Fibroblast of mammary gland (primary cell): Measurements from ENCODE around the gene MIDN.

ENCODE experiments used
- DNase-seq: peaks from one replicate; pipeline ENCODE4 v3.0.0-alpha.2; 2010; ENCODE audit warnings: low read depth
- H3K4me3 ChIP-seq: 2 replicates; pipeline ENCODE4 v1.5.1; 2011; ENCODE audit warnings: low read depth, mild to moderate bottlenecking, low read length, moderate library complexity; ENCODE audit not compliant: control insufficient read depth
- TF ChIP-seq, protein P1 (sequence below): conservative IDR thresholded peaks from 2 replicates; pipeline ENCODE4 v1.5.1; 2011; ENCODE audit warnings: low read depth, low read length, inconsistent platforms; ENCODE audit not compliant: control insufficient read depth, insufficient read depth

Gene MIDN

DNA sequence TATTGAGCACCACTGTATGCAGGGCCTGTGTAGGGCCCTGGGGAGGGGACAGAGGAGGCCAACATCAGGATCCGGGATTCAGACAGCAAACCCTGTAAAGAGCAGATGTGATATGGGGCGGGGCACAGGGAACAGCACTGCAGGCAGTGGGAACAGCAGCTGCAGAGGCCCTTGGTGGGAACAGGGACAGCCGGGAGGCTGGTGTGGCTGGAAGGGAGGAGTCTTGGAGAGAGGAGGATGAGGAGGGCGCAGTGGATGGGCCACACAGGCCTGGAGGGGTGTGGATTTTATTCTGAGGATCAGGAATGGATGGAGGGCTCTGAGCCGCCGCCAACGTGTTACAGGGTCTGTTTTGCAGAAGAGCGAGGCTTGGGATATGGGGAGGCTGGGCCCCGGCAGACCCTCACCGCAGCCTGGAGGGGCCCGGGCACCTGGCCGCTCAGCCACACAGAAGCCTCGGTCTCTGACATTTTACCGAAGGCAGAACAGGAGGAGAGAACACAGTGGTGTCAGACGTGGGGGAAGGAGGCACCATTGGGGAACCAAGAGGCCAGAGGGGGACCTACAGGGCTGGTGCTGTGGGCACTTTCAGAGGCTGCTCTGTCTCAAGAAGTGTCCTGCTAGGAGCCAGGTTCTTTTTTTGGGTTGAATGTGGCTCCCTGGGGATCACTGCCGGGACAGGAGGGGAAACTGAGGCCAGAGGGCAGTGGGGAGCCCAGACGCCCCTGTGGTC is 44.2 kb downstream of the MIDN start:
- no peak for DNase-seq
- no peak overlapping the region for H3K4me3 ChIP-seq
- TF ChIP-seq, protein P1, sequence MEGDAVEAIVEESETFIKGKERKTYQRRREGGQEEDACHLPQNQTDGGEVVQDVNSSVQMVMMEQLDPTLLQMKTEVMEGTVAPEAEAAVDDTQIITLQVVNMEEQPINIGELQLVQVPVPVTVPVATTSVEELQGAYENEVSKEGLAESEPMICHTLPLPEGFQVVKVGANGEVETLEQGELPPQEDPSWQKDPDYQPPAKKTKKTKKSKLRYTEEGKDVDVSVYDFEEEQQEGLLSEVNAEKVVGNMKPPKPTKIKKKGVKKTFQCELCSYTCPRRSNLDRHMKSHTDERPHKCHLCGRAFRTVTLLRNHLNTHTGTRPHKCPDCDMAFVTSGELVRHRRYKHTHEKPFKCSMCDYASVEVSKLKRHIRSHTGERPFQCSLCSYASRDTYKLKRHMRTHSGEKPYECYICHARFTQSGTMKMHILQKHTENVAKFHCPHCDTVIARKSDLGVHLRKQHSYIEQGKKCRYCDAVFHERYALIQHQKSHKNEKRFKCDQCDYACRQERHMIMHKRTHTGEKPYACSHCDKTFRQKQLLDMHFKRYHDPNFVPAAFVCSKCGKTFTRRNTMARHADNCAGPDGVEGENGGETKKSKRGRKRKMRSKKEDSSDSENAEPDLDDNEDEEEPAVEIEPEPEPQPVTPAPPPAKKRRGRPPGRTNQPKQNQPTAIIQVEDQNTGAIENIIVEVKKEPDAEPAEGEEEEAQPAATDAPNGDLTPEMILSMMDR = no peak

DNA sequence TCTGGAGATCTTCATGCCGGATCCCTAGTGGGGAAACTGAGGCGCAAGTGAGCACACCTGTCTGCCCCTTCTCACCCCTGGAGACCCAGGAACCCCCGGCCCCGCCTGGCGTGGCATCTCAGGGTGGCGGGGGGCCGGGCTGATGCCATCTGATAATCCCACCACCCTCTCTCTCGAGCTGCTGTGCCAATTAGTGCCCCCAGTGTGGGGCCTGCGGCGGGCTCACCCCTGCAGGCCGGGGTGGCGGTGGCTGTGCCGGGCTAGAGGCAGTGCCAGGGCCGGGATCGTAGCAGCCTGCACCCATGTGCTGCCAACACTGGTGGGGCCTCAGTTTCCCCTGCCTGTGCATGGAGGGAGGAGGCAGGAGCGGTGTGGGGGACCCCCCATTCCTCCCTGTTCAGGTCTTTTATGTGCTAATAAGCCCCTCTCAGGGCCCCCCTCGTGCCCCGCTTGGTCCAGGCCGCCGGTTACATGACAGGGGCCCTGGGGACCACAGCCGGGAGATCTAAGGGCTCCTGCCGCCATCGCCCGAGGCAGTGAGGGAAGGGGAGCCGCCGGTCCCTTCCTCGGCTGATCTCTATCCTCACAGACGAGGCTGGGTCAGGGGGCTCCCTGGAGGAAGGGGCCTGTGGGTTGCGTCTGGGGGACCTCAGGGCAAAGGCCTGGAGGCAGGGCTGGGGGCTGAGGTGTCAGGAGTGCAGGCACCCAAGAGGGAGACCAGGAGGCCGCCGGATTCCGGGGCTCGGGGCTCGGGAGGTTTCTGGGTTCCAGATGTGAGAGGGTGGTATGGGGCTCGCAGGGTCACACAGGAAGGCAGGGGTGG is 45.6 kb downstream of the MIDN start:
- no peak for DNase-seq
- H3K4me3 ChIP-seq = no peak overlapping the region
- TF ChIP-seq, protein P1 = no peak

DNA sequence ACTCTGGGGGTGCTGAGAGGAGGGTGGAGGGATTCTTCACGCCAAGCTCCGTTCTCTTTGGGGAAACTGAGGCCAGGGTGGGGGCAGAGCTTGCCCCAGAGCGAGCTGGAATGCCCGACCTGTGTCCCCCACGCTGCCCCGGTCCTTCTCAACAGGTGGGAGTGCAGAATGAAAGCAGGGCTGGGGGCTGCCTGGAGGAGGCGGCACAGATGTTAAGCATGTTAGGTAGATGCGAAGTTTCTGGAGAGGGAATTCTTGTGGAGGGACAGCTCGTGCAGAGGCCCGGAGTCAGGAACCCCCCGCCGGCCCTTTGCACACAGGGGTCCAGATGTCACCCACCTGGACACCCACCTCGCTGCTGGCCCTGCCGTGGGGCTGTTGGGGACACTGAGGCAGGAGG is 46.3 kb downstream of the MIDN start:
- TF ChIP-seq, protein P1 = no peak
- H3K4me3 ChIP-seq = no peak overlapping the region
- DNase-seq = no peak

GRCh38 chr19:1295169-1296012 is 47.0 kb downstream of the MIDN start:
- TF ChIP-seq, protein P1 = no peak
- no peak overlapping the region for H3K4me3 ChIP-seq
- no peak for DNase-seq

- TF ChIP-seq, protein P1 = no peak
- no peak overlapping the region for H3K4me3 ChIP-seq
- DNase-seq = no peak
Observed at GRCh38 chr19:1296078-1296477, 47.7 kb downstream of the MIDN start.

GRCh38 chr19:1296575-1297271 is 48.3 kb downstream of the MIDN start:
- DNase-seq = no peak
- H3K4me3 ChIP-seq = no peak overlapping the region
- TF ChIP-seq, protein P1 = no peak
